Stimulated activated CD8-positive, alpha-beta memory T cell treated with anti-CD3 and anti-CD28 coated beads, Interleukin-12 subunit alpha, Interleukin-12 subunit beta, amount 100 ng/mL, for 24 hours (primary cell): ENCODE results near the gene PDYN.

ENCODE experiments used
- DNase-seq: peaks from one replicate; pipeline ENCODE4 v3.0.0-alpha.2; 2020; ENCODE audit errors: extremely low read depth

The PDYN gene

GRCh38 chr20:1994627-1995026 lies 769 bp upstream of the PDYN start:
- no peak for DNase-seq

DNA sequence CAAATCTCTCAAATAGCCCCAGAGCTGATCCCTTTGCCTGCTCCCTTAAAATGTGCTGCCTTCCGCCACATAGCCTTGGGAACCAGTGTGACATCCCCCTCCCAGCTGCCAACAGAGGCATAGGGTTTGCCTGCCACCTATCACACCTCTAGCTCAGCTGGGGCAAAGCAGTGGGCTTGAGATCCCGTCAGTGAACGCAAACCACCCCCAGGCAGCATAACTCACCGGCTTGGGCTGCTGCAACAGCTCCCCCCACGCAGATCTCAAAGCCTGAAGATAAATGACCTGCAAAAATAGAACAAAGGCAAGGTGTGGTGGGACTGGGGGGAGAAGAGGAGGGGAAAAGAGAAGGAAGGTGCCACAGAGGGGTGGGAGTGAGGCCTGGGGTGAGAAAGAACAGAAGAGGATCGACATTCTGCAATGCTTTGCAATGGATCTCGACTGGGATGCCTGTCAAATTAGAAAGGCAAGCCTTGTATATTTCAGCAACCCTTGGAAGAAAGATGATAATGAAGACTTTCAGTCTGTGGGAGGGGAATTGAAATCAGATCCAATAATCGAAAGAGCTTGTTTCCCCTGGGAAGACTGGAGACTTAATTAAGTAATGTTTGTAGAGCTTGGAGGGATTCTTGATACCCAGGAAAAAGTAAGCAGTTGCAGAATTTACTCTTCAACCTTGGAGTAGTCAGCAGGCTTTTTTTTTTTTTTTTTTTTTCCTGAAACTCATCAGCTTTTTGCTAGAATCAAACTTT lies 1.3 kb downstream of the PDYN start:
- DNase-seq: no peak

GRCh38 chr20:1987826-1988225 lies 6.0 kb downstream of the PDYN start:
- no peak for DNase-seq

- DNase-seq: no peak
Measured at GRCh38 chr20:1983301-1983700, 10.6 kb downstream of the PDYN start.

- no peak for DNase-seq
Measured at GRCh38 chr20:1982686-1983085, 11.2 kb downstream of the PDYN start.

GRCh38 chr20:1979106-1979778 lies 14.6 kb downstream of the PDYN start:
- DNase-seq: no peak

DNA sequence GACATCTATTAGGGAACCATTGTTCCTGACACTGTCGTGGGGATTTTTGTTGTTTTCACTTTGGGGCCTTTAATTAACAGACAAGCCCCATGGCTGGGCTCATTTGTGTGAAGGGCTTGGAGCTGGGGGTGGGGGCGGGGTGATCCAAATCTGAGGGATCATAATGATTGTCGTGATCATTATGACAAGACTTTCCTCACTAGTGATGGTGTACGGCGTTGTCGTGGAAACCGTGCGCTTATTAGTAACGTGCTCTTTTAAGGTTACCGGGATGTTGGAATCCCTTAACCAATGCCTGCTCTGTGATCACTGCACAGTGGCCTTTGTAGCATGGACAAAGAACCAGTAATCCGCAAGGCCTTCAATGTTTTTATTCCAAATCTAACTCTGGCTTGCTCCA lies 18.6 kb downstream of the PDYN start:
- DNase-seq: no peak

DNA sequence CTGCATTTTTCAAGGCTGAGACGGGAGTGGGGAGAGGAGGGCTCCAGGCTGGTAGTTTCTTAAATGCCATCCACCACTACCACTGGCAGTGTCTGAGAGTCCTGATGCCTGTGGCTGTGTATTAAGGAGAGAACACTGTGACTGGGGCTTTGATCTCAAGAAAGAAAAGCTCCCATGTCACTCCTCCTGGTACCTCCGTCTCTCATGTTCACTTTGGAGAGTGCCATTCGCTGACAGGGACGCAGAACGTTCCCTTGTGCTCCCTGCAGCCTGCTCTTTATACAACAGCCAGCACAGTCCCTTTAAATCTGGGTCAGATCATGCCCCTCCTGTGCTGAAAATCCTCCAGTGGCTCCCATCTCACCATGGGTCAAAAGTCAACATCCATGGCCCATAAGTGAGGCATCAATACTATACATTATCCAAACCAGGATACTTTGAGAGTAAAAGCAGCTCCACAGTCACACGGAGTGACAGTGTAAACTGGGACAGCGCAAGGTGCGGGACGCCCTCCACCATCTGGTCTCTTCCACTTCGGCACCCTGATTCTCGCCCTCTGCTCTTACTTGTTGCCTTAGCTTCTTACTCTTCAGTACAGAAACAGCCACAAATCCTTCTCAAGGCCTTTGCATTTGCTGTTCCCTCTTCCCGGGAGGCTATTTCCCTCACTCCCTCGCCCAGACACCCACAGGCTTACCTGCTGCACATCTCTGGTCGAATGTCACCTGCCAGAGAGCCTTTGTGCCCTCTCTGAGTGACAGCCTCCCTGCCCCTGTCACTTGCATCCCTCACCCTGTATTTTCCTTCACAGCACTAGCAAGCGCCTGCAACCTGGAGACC lies 20.0 kb downstream of the PDYN start:
- no peak for DNase-seq

GRCh38 chr20:1971893-1972586 lies 21.8 kb downstream of the PDYN start:
- no peak for DNase-seq

GRCh38 chr20:1968964-1969363 lies 24.9 kb downstream of the PDYN start:
- no peak for DNase-seq

DNA sequence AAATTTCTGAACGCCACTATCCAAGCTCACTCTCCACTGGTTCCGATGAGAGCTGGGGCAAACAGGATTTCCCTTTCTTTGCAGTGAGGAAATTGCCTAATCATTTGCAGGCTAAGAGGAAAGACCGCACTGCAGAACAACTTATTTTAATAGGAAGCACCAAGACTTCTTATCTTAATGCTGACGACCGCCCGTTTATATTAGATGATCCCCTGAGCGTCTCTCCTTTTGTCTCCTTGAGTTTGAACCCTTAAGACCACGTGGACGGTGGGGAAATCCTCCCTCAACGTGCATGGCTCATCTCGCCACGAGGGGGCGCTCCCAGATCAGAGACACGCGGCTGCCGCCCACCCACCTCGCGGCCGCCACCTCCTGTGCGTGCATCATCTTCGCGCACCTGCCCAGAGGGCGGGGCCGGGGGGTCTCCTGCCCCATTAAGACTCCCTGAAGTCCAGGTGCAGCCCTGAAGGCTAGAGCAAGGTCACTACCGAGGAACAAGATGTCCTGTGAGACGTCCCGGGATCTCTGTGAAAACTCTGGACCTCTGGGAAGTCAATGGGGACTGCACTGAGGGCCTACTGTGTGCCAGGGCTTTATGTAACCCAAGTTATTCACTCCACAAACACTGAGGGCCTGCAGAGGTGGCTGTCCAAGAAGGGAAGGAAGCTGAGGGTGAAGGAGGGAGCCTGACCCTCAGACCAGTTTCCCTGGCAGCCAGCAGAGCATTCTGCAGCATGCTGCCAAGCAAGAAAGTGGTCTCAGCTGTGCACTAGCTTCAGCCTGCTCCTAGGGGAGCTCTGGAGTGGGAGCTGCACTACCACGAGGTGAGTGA lies 28.1 kb downstream of the PDYN start:
- DNase-seq: peak; percentile 58

GRCh38 chr20:1964659-1965405 lies 29.0 kb downstream of the PDYN start:
- no peak for DNase-seq

GRCh38 chr20:1964061-1964460 lies 29.8 kb downstream of the PDYN start:
- no peak for DNase-seq

GRCh38 chr20:1961374-1961773 lies 32.5 kb downstream of the PDYN start:
- DNase-seq: no peak

DNA sequence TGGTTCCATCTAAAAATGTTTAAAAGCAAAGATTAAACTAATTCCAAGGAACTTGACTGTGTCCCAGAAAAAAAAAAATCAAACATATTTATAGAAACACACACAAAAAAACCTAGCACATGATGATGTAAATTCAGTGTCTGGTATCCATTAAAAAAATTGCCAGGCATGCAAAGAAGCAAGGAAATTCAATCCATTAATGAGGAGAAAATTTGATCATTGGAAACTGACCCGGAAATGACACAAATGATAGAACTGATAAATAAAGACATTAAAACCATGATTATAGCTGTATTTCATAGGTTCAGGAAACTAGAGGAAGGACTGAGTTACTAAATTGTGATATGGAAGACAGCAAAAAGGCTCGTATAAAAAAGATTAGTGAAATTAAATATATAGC lies 34.7 kb downstream of the PDYN start:
- no peak for DNase-seq

GRCh38 chr20:1958426-1958825 lies 35.4 kb downstream of the PDYN start:
- DNase-seq: no peak

DNA sequence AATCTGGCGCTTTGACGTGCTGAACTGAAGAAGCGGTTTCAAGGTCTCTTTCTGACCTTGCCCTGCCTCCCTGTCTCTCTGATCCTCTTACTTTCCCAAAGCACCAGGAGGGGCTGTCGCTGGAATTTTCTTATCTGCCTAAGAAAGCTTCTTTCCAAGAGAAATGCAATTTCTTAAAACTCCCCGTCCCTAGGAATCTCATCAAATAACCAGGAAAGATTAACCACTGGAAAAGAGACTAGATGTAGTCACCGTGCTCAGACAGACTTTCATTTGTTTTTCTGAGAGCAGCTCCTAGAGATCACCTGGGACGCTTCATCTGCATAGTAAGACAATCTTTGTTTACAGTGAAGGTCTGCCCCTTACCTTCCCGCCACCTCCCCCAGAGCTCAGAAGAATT lies 38.6 kb downstream of the PDYN start:
- DNase-seq: no peak

- no peak for DNase-seq
Measured at GRCh38 chr20:1953621-1954020, 40.2 kb downstream of the PDYN start.

- no peak for DNase-seq
Measured at GRCh38 chr20:1952737-1953530, 40.9 kb downstream of the PDYN start.
